PFSK-1 (cell line): Measurements from ENCODE around the gene UBE2Q1.

Experiments
- FOXP2 ChIP-seq: optimal IDR thresholded peaks from 2 replicates; pipeline ENCODE3; 2011; ENCODE audit warnings: borderline replicate concordance, control low read depth, inconsistent platforms; ENCODE audit not compliant: insufficient read depth; ENCODE audit errors: extremely low read length, extremely low read depth
- POLR2AphosphoS5 ChIP-seq: IDR thresholded peaks from 2 replicates; pipeline ENCODE4 v1.6.1; 2012; ENCODE audit warnings: low read depth, mild to moderate bottlenecking, control low read depth, low read length, moderate library complexity
- REST ChIP-seq, 2 experiments: IDR thresholded peaks; 2 replicates each; pipeline versions ENCODE4 v1.6.1 to v1.8.0; 2011 to 2012; ENCODE audit warnings: low read depth in 2 of 2, low read length in 2 of 2, control low read depth in 1 of 2, inconsistent platforms in 1 of 2, mild to moderate bottlenecking in 1 of 2, moderate library complexity in 1 of 2; ENCODE audit not compliant: insufficient read depth in 1 of 2
- SIN3A ChIP-seq: IDR thresholded peaks from 2 replicates; pipeline ENCODE4 v1.6.1; 2012; ENCODE audit warnings: mild to moderate bottlenecking, low read length, moderate library complexity, borderline replicate concordance; ENCODE audit not compliant: insufficient read depth
- TAF1 ChIP-seq: IDR thresholded peaks from 2 replicates; pipeline ENCODE4 v1.6.1; 2012; ENCODE audit warnings: low read length, control low read depth, borderline replicate concordance; ENCODE audit not compliant: insufficient read depth

GRCh38 chr1:154524881-154525280, 33.6 kb downstream of the UBE2Q1 start:
- TF ChIP-seq REST (IDR thresholded peaks at IDR 0.05; ENCODE audit: insufficient read depth in 1 of 2, low read depth in 2 of 2, low read length in 2 of 2) (no peak), POLR2AphosphoS5 (no peak), SIN3A (no peak), TAF1 (no peak), FOXP2 (no peak)
